IMR-90 (cell line): ENCODE data around the gene CCNQ. TPM values are rescaled to one million over a fixed set of nuclear protein-coding genes. Genes with fewer than 3 reads are reported as not detected.

Source experiments
- ATAC-seq: fragments of 200-7000 bp; cut with Tn5 transposase; 2 replicates; pipeline ENCODE4 v1.9.1; 2020; ENCODE audit warnings: low read depth, mild to moderate bottlenecking, moderate library complexity
- BruUV-seq: library from RNA; stranded (reverse); fragments of 400-500 nt; replicated peaks from 2 replicates; lab custom pipeline; 2021; lab: Mats Ljungman, UMichigan
- CTCF ChIA-PET: fragments of 300-600 bp; formaldehyde crosslinking; extraction: SDS; loops from one replicate; lab custom pipeline; 2021; ENCODE audit warnings: antibody characterized with exemption; lab: Yijun Ruan, JAX
- POLR2A ChIA-PET: fragments of 300-600 bp; sonication (Branson Sonifier 250); formaldehyde crosslinking; loops from one replicate; lab custom pipeline; 2022; ENCODE audit warnings: antibody characterized with exemption; ENCODE audit not compliant: unreplicated experiment; lab: Charles Lee
- DNase-seq: peaks from one replicate; pipeline ENCODE4 v3.0.0; 2013
- H2AFZ ChIP-seq: replicated peaks from 2 replicates; pipeline ENCODE3; 2013; ENCODE audit warnings: low read length, mild to moderate bottlenecking; ENCODE audit not compliant: poor library complexity
- H2AK5ac ChIP-seq: 2 replicates; pipeline ENCODE4 v1.6.1; 2013; ENCODE audit warnings: low read depth, low read length, inconsistent platforms
- H2AK9ac ChIP-seq: replicated peaks from 2 replicates; pipeline ENCODE3; 2013; ENCODE audit warnings: mild to moderate bottlenecking, low read depth, low read length, moderate library complexity; ENCODE audit not compliant: poor library complexity
- H2BK120ac ChIP-seq: 2 replicates; pipeline ENCODE4 v1.6.1; 2013; ENCODE audit warnings: low read depth, low read length, inconsistent platforms
- H2BK15ac ChIP-seq: 3 replicates; pipeline ENCODE4 v1.6.1; 2013; ENCODE audit warnings: low read depth, low read length, inconsistent platforms
- H2BK20ac ChIP-seq: 2 replicates; pipeline ENCODE4 v1.6.1; 2013; ENCODE audit warnings: low read depth, mild to moderate bottlenecking, inconsistent platforms, low read length, moderate library complexity
- H2BK5ac ChIP-seq: 2 replicates; pipeline ENCODE4 v1.6.1; 2013; ENCODE audit warnings: mild to moderate bottlenecking, low read depth, low read length, inconsistent platforms; ENCODE audit not compliant: poor library complexity, severe bottlenecking
- H3K14ac ChIP-seq: replicated peaks from 2 replicates; pipeline ENCODE4 v1.6.1; 2013; ENCODE audit warnings: low read depth, low read length, inconsistent platforms
- H3K18ac ChIP-seq: 2 replicates; pipeline ENCODE4 v1.6.1; 2013; ENCODE audit warnings: low read depth, low read length, control low read depth
- H3K23ac ChIP-seq: 2 replicates; pipeline ENCODE4 v1.6.1; 2013; ENCODE audit warnings: low read depth, low read length, inconsistent platforms
- H3K27ac ChIP-seq: 2 replicates; pipeline ENCODE4 v1.5.1; 2013; ENCODE audit warnings: mild to moderate bottlenecking, control low read depth, low read length; ENCODE audit not compliant: insufficient read depth
- H3K27me3 ChIP-seq: 2 replicates; pipeline ENCODE4 v1.6.1; 2013; ENCODE audit warnings: low read length; ENCODE audit not compliant: control insufficient read depth, insufficient read depth
- H3K36me3 ChIP-seq: 2 replicates; pipeline ENCODE4 v1.6.1; 2013; ENCODE audit warnings: low read length, mixed read lengths; ENCODE audit not compliant: control insufficient read depth, insufficient read depth
- H3K4ac ChIP-seq: 2 replicates; pipeline ENCODE4 v1.6.1; 2013; ENCODE audit warnings: low read depth, low read length, inconsistent platforms
- H3K4me1 ChIP-seq: 2 replicates; pipeline ENCODE4 v1.6.1; 2013; ENCODE audit warnings: low read length, mixed read lengths; ENCODE audit not compliant: control insufficient read depth, insufficient read depth
- H3K4me2 ChIP-seq: 2 replicates; pipeline ENCODE4 v1.6.1; 2013; ENCODE audit warnings: low read depth, mild to moderate bottlenecking, control low read depth, low read length, moderate library complexity
- H3K4me3 ChIP-seq: 2 replicates; pipeline ENCODE4 v1.5.1; 2013; ENCODE audit warnings: low read depth, mild to moderate bottlenecking, control low read depth, low read length, moderate library complexity; ENCODE audit not compliant: insufficient read depth
- H3K56ac ChIP-seq: 2 replicates; pipeline ENCODE4 v1.6.1; 2013; ENCODE audit warnings: low read length, inconsistent platforms; ENCODE audit not compliant: insufficient read depth; ENCODE audit errors: extremely low read depth
- H3K79me1 ChIP-seq, 2 experiments: 2 replicates each; pipeline ENCODE4 v1.6.1; 2013; ENCODE audit warnings: low read length in 2 of 2, inconsistent platforms in 1 of 2, low read depth in 1 of 2
- H3K9ac ChIP-seq: 2 replicates; pipeline ENCODE4 v1.6.1; 2013; ENCODE audit warnings: low read depth, low read length, control low read depth
- H3K9me1 ChIP-seq: 2 replicates; pipeline ENCODE4 v1.6.1; 2013; ENCODE audit warnings: low read length, inconsistent platforms; ENCODE audit not compliant: insufficient read depth
- H3K9me3 ChIP-seq: 2 replicates; pipeline ENCODE4 v1.6.1; 2013; ENCODE audit warnings: low read length; ENCODE audit not compliant: control insufficient read depth, insufficient read depth
- H4K20me1 ChIP-seq: 2 replicates; pipeline ENCODE4 v1.6.1; 2013; ENCODE audit warnings: low read length, inconsistent platforms; ENCODE audit not compliant: insufficient read depth
- H4K5ac ChIP-seq: 2 replicates; pipeline ENCODE4 v1.6.1; 2013; ENCODE audit warnings: mild to moderate bottlenecking, low read depth, low read length, control low read depth
- H4K8ac ChIP-seq, 2 experiments: 2 replicates each; pipeline ENCODE4 v1.6.1; 2013; ENCODE audit warnings: low read depth in 2 of 2, low read length in 2 of 2, control low read depth in 1 of 2, inconsistent platforms in 1 of 2
- H4K91ac ChIP-seq: 2 replicates; pipeline ENCODE4 v1.6.1; 2013; ENCODE audit warnings: low read depth, low read length, inconsistent platforms; ENCODE audit not compliant: insufficient read depth
- BHLHE40 ChIP-seq: fragments of 150-350 bp; IDR thresholded peaks from 2 replicates; pipeline ENCODE4 v1.6.1; 2016; ENCODE audit warnings: mild to moderate bottlenecking, low read depth, low read length
- CEBPB ChIP-seq: IDR thresholded peaks from 2 replicates; pipeline ENCODE4 v1.6.1; 2012; ENCODE audit warnings: low read depth, low read length, improper control_type of control experiment
- CHD1 ChIP-seq: IDR thresholded peaks from 2 replicates; pipeline ENCODE4 v1.6.1; 2012; ENCODE audit warnings: low read depth, low read length, improper control_type of control experiment
- CTCF ChIP-seq: conservative IDR thresholded peaks from 2 replicates; pipeline ENCODE4 v1.5.1; 2012; ENCODE audit warnings: mild to moderate bottlenecking, low read depth, low read length, improper control_type of control experiment
- ELK1 ChIP-seq: fragments of 150-350 bp; IDR thresholded peaks from 2 replicates; pipeline ENCODE4 v1.6.1; 2016; ENCODE audit warnings: low read depth, mild to moderate bottlenecking, low read length, moderate library complexity, borderline replicate concordance
- FOS ChIP-seq: fragments of 150-350 bp; IDR thresholded peaks from 2 replicates; pipeline ENCODE4 v1.6.1; 2016; ENCODE audit warnings: low read depth, low read length
- MAFK ChIP-seq: IDR thresholded peaks from 2 replicates; pipeline ENCODE4 v1.6.1; 2012; ENCODE audit warnings: low read depth, low read length, improper control_type of control experiment
- MAZ ChIP-seq: IDR thresholded peaks from 2 replicates; pipeline ENCODE4 v1.6.1; 2012; ENCODE audit warnings: low read depth, mild to moderate bottlenecking, low read length, improper control_type of control experiment, moderate library complexity, borderline replicate concordance
- MXI1 ChIP-seq: IDR thresholded peaks from 2 replicates; pipeline ENCODE4 v1.6.1; 2012; ENCODE audit warnings: low read depth, mild to moderate bottlenecking, low read length, moderate library complexity, borderline replicate concordance
- NFE2L2 ChIP-seq: fragments of 150-350 bp; IDR thresholded peaks from 2 replicates; pipeline ENCODE4 v1.6.1; 2016; ENCODE audit warnings: low read depth, mild to moderate bottlenecking, low read length
- POLR2A ChIP-seq: IDR thresholded peaks from 2 replicates; pipeline ENCODE4 v1.6.1; 2012; ENCODE audit warnings: mild to moderate bottlenecking, low read depth, low read length
- RAD21 ChIP-seq: IDR thresholded peaks from 2 replicates; pipeline ENCODE4 v1.6.1; 2012; ENCODE audit warnings: low read length, improper control_type of control experiment
- RCOR1 ChIP-seq: IDR thresholded peaks from 2 replicates; pipeline ENCODE4 v1.6.1; 2012; ENCODE audit warnings: mild to moderate bottlenecking, low read length, improper control_type of control experiment; ENCODE audit not compliant: insufficient replicate concordance
- RFX5 ChIP-seq: IDR thresholded peaks from 2 replicates; pipeline ENCODE4 v1.8.0; 2012; ENCODE audit warnings: low read depth, mild to moderate bottlenecking, low read length, moderate library complexity
- SMC3 ChIP-seq: fragments of 150-350 bp; IDR thresholded peaks from 2 replicates; pipeline ENCODE4 v1.6.1; 2016; ENCODE audit warnings: low read depth, mild to moderate bottlenecking, antibody characterized with exemption, low read length, moderate library complexity
- USF2 ChIP-seq: fragments of 150-350 bp; IDR thresholded peaks from 2 replicates; pipeline ENCODE4 v1.6.1; 2017; ENCODE audit warnings: mild to moderate bottlenecking, antibody characterized with exemption, low read length, low read depth
- WGBS, 2 experiments: methylation state at CpG; one replicate each; pipeline versions ENCODE4 v1.1.5 to v1.1.7; 2013; ENCODE audit warnings: missing lambda C conversion rate in 2 of 2; ENCODE audit not compliant: insufficient read length in 1 of 2; ENCODE audit errors: extremely low coverage in 2 of 2; 5-methylcytosine and 5-hydroxymethylcytosine counted together
- dilution Hi-C: fragments of 300-500 bp; cut with HindIII; formaldehyde crosslinking; loops from one replicate; pipeline ENCODE4 v1.14.3; 2018; ENCODE audit warnings: low sequenced_read_pairs; ENCODE audit not compliant: unreplicated experiment
- in situ Hi-C: fragments of 300-500 bp; cut with MboI; formaldehyde crosslinking; loops from 3 replicates; pipeline ENCODE4 v1.14.3; 2019; ENCODE audit warnings: low sequenced_read_pairs, inconsistent platforms, mixed read lengths
- intact Hi-C: fragments of 100-400 bp; cut with micrococcal nuclease; formaldehyde crosslinking; loops from 2 replicates; pipeline ENCODE4 v1.10.0; 2022
- polyA plus RNA-seq, 3 experiments: library from polyadenylated mRNA; depleted of rRNA; stranded (reverse); fragments of >200 nt; gene quantifications; 2 replicates each; pipeline ENCODE4 v1.2.3, GENCODE V29; 2012; ENCODE audit warnings: low replicate concordance in 1 of 3
- total RNA-seq: library from RNA; depleted of rRNA; stranded (reverse); fragments of >200 nt; gene quantifications from 2 replicates; pipeline ENCODE4 v1.2.3, GENCODE V29; 2012

CCNQ gene
- total and polyA plus RNA-seq, 2 of the 4 experiments (the other 2 are of a cell fraction) = 27.6 to 35.2 TPM

GRCh38 chrX:153588782-153589446, 10.0 kb downstream of the CCNQ start:
- dilution Hi-C loops (no loop called here), in situ Hi-C loops (no loop called here), intact Hi-C loops (no loop called here)
- no peaks in the 10 kb centered on the region for H3K79me1 ChIP-seq
- no peak for TF ChIP-seq CHD1
- no peak for TF ChIP-seq ELK1
- TF ChIP-seq CTCF = no peak
- no peak for TF ChIP-seq MAZ
- no peak for TF ChIP-seq CEBPB
- no peak for TF ChIP-seq BHLHE40
- TF ChIP-seq RFX5 = no peak
- TF ChIP-seq POLR2A = no peak
- TF ChIP-seq NFE2L2 = no peak
- no peak for TF ChIP-seq RCOR1
- no peak for TF ChIP-seq MXI1
- TF ChIP-seq RAD21 = no peak
- no peak for TF ChIP-seq USF2
- TF ChIP-seq SMC3 = no peak
- no peak for TF ChIP-seq FOS
- TF ChIP-seq MAFK = no peak
- H4K8ac ChIP-seq = no peak overlapping the region
- H3K23ac ChIP-seq = no peak overlapping the region
- no peak overlapping the region for H2AK9ac ChIP-seq
- H2BK20ac ChIP-seq = no peak overlapping the region
- BruUV-seq = no TSS peak
- H4K20me1 ChIP-seq = no peaks in the 10 kb centered on the region
- ATAC-seq (no peak), DNase-seq (no peak)
- no peak overlapping the region for H4K5ac ChIP-seq
- H2BK120ac ChIP-seq = no peak overlapping the region
- no peak overlapping the region for H3K4ac ChIP-seq
- H3K18ac ChIP-seq = no peak overlapping the region
- no peak overlapping the region for H2BK5ac ChIP-seq
- H3K56ac ChIP-seq = no peak overlapping the region
- H3K9me1 ChIP-seq = no peaks in the 10 kb centered on the region
- no peak overlapping the region for H3K9ac ChIP-seq
- H2BK15ac ChIP-seq = no peak overlapping the region
- ChIA-PET CTCF (no interaction called here), POLR2A (no interaction called here)
- no peak overlapping the region for H4K91ac ChIP-seq
- 93% methylated on average over 11 of the region's 29 CpGs; no CpG with 5 or more reads in 1 of the 2 experiments for WGBS, 2 experiments
- H3K27ac ChIP-seq = no peak overlapping the region
- peaks cover 21% of the 10 kb centered on the region for H3K36me3 ChIP-seq
- no peak overlapping the region for H2AK5ac ChIP-seq
- no peak overlapping the region for H2AFZ ChIP-seq
- H3K4me2 ChIP-seq = no peak overlapping the region
- H3K4me1 ChIP-seq = no peaks in the 10 kb centered on the region
- no peak overlapping the region for H3K4me3 ChIP-seq
- H3K14ac ChIP-seq = no peak overlapping the region
- no peaks in the 10 kb centered on the region for H3K9me3 ChIP-seq
- H3K27me3 ChIP-seq = no peaks in the 10 kb centered on the region
